Ascending aorta (tissue), 2 donors: ENCODE results near the gene IGFBP1. TPM values are rescaled to one million over a fixed set of nuclear protein-coding genes. Genes with fewer than 3 reads are reported as not detected.

Experiments
- DNase-seq, 2 donors: peaks; one replicate each; pipeline ENCODE4 v3.0.0-alpha.2; 2019; ENCODE audit warnings: low spot score in 2 of 2
- H3K27ac ChIP-seq, 2 donors: fragments of 200-600 bp; sonication (generic); one replicate each; pipeline ENCODE4 v1.5.1; 2016 to 2017; ENCODE audit warnings: mild to moderate bottlenecking in 1 of 2
- H3K27me3 ChIP-seq: fragments of 200-600 bp; sonication (generic); one replicate; pipeline ENCODE4 v1.5.1; 2017
- H3K36me3 ChIP-seq, 2 donors: fragments of 200-600 bp; sonication (generic); one replicate each; pipeline ENCODE4 v1.5.1; 2016
- H3K4me1 ChIP-seq, 2 donors: fragments of 200-600 bp; sonication (generic); one replicate each; pipeline ENCODE4 v1.5.1; 2016 to 2017; ENCODE audit warnings: mild to moderate bottlenecking in 1 of 2
- H3K4me3 ChIP-seq, 2 donors: fragments of 200-600 bp; sonication (generic); one replicate each; pipeline ENCODE4 v1.5.1; 2016 to 2017; ENCODE audit warnings: mild to moderate bottlenecking in 1 of 2
- H3K9me3 ChIP-seq, 2 donors: fragments of 200-600 bp; sonication (generic); one replicate each; pipeline ENCODE4 v1.5.1; 2016
- CTCF ChIP-seq, 3 experiments: fragments of 200-600 bp in 2 of 3; fragments of 450-650 bp in 1 of 3; sonication (generic) in 2 of 3; IDR thresholded peaks; one replicate each; pipeline ENCODE4 v1.5.1; 2016 to 2019; ENCODE audit warnings: antibody characterized with exemption in 3 of 3, mild to moderate bottlenecking in 1 of 3, moderate library complexity in 1 of 3
- intact Hi-C: fragments of 100-400 bp; cut with DNase I; formaldehyde crosslinking; loops from one replicate; pipeline ENCODE4 v1.15.1; 2023
- total RNA-seq: library from RNA; depleted of rRNA; stranded (reverse); fragments of >200 nt; gene quantifications from one replicate; pipeline ENCODE4 v1.1.0, GENCODE V29; 2016

IGFBP1 gene
- total RNA-seq, 1 donor from 2014 or later: not detected

GRCh38 chr7:45873035-45873354 is 15.3 kb upstream of the IGFBP1 start, which contains the start of gene CCDC201:
Gene CCDC201 (minus strand): TSS chr7:45873082. CDS start chr7:45873007, 75 bp downstream.
- H3K27ac ChIP-seq: no peak within 1 kb of the TSS
- no peaks in the 10 kb centered on the region for H3K27me3 ChIP-seq
- DNase-seq: no peak
- no peak within 1 kb of the TSS for H3K4me3 ChIP-seq
- no peak for TF ChIP-seq CTCF (IDR thresholded peaks at IDR 0.05)
- intact Hi-C loops: no loop called here
- H3K9me3 ChIP-seq: peaks cover 0 to 5% of the 10 kb centered on the region in 2 donors
- H3K4me1 ChIP-seq: no peaks in the 10 kb centered on the region
- no peaks in the 10 kb centered on the region for H3K36me3 ChIP-seq

- Histone ChIP-seq H3K4me3 (no peak overlapping the region), H3K36me3 (no peaks in the 10 kb centered on the region), H3K4me1 (no peaks in the 10 kb centered on the region), H3K9me3 (peaks cover 0 to 7% of the 10 kb centered on the region in 2 donors), H3K27me3 (no peaks in the 10 kb centered on the region), H3K27ac (no peak overlapping the region)
- no peak for DNase-seq
- no peak for TF ChIP-seq CTCF (IDR thresholded peaks at IDR 0.05)
- intact Hi-C loops: no loop called here
Measured at GRCh38 chr7:45873355-45873754, 14.9 kb upstream of the IGFBP1 start.

- no peaks in the 10 kb centered on the region for H3K27me3 ChIP-seq
- H3K4me3 ChIP-seq: no peak overlapping the region
- peaks cover 0 to 16% of the 10 kb centered on the region in 2 donors for H3K9me3 ChIP-seq
- intact Hi-C loops: no loop called here
- DNase-seq: no peak
- no peaks in the 10 kb centered on the region for H3K36me3 ChIP-seq
- no peak overlapping the region for H3K27ac ChIP-seq
- TF ChIP-seq CTCF (IDR thresholded peaks at IDR 0.05): no peak
- no peaks in the 10 kb centered on the region for H3K4me1 ChIP-seq
Measured at GRCh38 chr7:45874408-45875131, 13.7 kb upstream of the IGFBP1 start.

- intact Hi-C loops: no loop called here
- Histone ChIP-seq H3K4me1 (no peaks in the 10 kb centered on the region), H3K36me3 (no peaks in the 10 kb centered on the region), H3K27ac (no peak overlapping the region), H3K9me3 (peaks cover 0 to 16% of the 10 kb centered on the region in 2 donors), H3K27me3 (no peaks in the 10 kb centered on the region), H3K4me3 (no peak overlapping the region)
- no peak for DNase-seq
- TF ChIP-seq CTCF (IDR thresholded peaks at IDR 0.05): no peak
Measured at GRCh38 chr7:45876519-45876918, 11.8 kb upstream of the IGFBP1 start.

DNA sequence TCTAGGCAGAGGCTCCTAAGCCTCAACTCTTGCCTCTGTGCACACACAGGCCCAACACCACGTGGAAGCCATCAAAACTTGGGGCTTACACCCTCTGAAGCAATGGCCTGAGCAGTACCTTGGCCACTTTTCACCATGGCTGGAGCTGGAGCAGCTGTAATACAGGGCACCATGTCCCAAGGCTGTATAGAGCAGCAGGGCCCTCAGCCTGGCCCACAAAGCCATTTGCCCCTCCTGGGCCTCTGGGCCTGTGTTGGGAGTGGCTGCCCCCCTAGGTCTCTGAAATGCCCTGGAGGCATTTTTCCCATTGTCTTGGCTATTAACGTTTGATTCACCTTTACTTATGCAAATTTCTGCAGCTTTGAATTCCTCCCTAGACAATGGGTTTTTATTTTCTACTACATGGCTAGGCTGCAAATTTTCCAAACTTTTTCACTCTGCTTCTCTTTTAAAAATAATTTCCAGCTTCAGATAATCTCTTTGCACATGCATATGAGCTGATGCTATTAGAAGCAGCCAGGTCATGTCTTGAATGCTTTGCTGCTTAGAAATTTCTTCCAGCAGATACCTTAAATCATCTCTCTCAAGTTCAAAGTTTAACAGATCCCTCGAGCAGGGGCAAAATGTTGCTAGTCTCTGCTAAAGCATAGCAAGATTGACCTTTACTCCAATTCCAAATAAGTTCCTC is 9.7 kb upstream of the IGFBP1 start:
- no peaks in the 10 kb centered on the region for H3K36me3 ChIP-seq
- no peak for TF ChIP-seq CTCF (IDR thresholded peaks at IDR 0.05)
- DNase-seq: no peak
- H3K27me3 ChIP-seq: no peaks in the 10 kb centered on the region
- H3K9me3 ChIP-seq: peaks cover 0 to 16% of the 10 kb centered on the region in 2 donors
- H3K4me3 ChIP-seq: no peak overlapping the region
- H3K4me1 ChIP-seq: no peaks in the 10 kb centered on the region
- intact Hi-C loops: no loop called here
- no peak overlapping the region for H3K27ac ChIP-seq
